NCI-H2227 (cell line): Measurements from ENCODE around the gene PRM2.

ENCODE experiments used
- DNase-seq: peaks from one replicate; lab custom pipeline; 2025; ENCODE audit not compliant: unreplicated experiment; lab: John Stamatoyannopoulos, UW

Gene PRM2

DNA sequence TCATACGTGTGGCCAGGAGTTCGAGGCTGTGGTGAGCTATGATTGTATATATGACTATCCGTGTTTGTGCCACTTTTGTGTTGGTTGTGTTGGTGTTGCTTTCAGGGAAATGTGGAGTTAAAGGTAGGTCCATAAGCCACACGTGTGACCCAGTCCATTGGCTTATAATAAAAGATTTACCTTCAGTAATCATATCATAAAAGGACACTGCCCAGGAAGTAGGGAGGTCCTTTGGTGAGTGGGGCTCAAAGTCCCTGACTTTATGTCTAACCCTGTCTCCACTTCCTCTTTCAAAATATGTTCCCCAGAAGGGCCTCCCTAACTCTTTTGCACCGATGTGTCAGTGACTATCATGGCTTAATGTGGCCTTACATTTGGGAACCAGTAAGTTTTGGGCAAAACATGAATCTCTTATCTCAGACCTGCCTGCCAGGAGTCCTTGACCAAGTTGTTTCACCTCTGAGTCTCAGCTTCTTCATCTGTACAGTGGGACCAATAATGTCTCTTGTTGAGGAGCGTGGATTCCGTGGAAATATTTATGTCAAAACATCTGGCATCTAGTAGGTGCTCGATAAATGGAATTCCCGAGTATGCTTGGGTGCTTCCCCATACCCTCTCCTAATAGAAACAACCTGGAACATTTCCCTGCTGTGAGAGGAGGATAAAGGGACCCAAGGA is 12.0 kb downstream of the PRM2 start:
- DNase-seq = no peak

- no peak for DNase-seq
Observed at GRCh38 chr16:11263737-11264136, 12.5 kb downstream of the PRM2 start.

DNA sequence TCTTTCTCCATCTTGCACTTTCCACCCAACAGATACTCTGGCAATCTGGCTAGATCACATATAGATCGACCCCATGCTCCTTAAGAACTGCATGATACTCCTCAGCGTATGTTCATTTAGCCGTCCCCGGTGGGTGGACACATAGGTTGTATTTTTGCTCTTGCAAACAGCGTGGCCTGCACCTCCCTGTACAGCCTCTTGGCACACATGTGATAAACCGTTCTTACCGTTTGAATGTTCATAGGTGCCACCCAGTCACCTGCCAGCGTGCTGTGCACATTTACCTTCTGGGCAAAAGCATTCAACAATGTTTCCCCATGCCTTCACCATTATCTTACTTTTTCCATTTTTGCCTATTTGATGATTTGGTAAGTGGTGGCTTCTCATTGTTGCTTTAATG is 13.4 kb downstream of the PRM2 start:
- DNase-seq = no peak

- no peak for DNase-seq
Observed at GRCh38 chr16:11260596-11260966, 15.7 kb downstream of the PRM2 start.

DNA sequence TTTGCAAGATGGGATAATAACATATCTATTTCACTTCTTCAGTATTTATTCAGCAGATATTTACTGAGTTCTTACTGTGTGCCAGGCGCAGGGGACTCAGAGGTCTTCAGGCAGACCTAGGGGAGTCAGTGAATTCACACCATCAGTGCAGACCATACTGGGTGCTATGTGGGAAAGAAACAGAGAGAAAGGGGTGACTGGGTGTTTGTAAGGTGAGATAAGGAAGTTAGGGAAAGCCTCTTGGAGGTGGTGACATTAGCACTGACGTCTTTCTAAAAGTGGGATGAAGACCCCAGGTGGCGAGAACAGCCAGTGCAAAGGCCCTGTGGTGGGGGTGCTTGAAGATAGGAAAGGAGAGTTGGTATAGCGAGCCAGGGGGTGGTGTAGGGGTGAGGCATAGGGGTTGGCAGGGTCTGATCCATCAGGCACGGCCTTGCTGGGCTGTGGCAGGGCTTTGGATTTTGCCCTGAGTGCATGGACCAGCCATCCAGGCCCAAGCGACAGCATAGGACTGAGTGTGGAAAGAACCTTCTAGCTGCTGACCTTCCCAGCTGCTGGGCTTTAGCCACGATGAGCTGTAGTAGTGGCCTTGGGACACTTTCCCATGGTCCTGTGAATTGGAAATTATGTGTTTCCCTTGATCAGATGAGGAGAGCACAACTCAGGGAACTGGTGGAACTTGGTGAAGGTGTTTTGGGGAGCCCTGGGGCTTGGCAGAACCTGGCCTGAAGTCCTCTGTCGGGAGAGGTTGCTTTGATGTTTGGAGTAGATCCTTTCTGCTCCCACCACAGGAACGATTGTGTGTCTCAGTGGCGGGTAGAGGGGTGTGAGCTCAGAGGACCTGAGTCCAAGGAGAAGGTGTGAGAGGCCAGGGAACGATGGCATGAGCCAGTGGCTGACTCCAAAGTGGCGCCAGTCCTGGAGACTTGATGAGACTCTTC is 16.4 kb downstream of the PRM2 start:
- no peak for DNase-seq

GRCh38 chr16:11258553-11259492 is 17.5 kb downstream of the PRM2 start:
- DNase-seq = no peak

DNA sequence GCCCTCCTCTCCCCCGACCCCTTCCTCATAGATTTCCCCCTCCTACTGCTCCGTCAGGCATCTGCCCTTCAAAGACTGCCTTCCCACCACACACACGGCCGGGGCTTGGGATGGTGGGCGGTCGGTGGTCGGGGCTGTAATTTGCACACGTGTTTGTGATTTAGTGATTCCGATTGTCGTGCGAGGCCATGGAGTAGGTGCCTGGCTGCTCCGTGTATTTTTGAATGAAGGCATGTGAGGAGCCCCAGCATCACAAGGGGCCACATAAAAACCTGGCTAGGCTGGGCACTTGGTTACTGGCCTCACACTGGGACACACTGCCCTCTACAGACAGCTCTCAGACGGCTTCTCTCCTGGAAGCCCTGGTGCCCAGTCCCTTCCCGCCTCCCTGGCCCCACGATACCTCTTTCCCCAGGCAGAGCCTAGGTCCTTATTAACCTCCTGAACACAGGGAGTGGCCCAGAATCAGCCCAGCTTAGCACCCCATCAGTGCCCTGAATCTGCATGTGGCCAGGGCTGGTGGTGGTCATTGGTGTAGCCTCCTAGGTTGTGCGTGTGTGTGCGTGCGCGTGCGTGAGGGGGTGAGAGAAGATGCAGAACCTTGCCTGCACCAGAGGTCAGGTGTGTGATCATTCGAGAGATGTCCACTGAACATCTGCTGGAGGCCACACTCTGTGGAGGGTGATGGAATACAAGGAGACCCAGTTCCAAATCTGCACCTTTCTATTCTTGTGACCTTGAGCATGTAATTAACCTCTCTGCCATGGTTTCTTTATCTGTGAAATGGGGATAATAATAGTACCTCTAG is 18.9 kb downstream of the PRM2 start:
- DNase-seq = peak; percentile 81

DNA sequence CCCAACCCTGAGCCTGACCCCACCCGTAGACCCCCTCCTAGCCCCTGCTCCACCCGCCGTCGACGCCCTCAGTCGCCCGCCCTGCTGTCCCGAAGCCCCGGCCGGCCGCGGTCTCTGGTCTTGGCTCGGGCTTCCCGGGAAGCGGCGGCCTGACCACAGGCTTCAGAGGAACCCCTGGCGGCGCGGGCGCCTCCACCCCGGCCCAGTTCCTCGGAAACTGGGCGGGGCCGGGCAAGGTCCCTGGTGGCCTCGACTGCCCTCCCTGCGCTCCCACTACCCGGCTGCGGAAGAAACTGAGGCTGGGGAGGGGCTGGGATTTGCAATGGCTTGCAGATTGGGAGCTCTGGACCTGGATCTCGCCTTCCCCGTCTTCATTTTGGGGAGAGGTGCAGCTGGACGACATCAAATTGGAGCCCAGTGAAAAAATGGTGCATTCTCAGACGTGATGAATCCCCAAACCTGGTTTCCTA is 19.6 kb downstream of the PRM2 start:
- DNase-seq = peak; percentile 48

DNA sequence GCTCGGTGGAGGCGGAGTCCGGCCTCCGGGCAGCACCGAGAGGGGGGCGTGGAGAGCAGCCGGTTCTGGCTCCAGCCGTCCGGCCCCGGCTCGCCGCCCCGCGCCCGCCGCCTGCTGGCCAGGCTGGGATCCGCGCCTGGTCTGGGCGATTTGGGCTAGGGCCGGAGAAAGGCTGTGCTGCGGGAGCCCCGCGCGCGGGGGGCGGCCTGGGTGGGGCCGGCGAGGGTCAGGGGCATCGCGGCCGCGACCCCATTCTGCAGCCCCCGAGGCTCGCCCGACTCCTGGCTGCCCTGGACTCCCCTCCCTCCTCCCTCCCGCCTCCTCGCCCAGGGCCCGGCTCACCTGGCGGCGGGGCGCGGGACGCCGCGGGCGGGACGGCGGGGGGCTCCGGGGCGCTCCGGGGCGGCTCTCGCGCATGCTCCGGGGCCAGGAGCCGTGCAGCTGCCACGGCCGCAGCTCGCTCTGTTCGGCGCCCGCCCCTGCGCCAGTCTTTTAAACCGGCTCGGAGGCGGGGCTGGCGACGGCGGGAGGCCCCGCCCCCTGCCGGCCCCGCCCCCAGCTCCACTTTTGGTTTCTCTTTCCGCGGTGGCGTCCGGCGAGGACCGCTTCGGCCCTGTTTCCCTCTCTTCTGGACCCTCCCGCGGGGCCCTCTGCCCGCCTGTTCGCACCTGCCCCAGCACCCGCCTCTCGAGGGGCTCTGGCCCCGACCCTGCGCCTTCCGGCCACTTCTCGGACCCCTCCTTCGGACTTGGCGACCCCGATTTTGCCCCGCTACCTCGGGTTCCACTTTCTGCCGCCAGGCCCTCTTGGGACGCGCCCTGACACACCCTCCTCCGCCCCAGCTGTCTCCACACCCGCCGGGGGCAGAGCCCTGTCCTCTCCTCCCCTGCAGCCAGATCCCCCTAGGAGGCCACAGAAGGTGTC is 20.3 kb downstream of the PRM2 start, which contains the start of gene SOCS1:
Gene SOCS1, minus strand, starts transcription at position 468 of the 924 bp plus-strand sequence. CDS start 726 bp downstream, outside the sequence.
- peak; percentile 91 for DNase-seq

DNA sequence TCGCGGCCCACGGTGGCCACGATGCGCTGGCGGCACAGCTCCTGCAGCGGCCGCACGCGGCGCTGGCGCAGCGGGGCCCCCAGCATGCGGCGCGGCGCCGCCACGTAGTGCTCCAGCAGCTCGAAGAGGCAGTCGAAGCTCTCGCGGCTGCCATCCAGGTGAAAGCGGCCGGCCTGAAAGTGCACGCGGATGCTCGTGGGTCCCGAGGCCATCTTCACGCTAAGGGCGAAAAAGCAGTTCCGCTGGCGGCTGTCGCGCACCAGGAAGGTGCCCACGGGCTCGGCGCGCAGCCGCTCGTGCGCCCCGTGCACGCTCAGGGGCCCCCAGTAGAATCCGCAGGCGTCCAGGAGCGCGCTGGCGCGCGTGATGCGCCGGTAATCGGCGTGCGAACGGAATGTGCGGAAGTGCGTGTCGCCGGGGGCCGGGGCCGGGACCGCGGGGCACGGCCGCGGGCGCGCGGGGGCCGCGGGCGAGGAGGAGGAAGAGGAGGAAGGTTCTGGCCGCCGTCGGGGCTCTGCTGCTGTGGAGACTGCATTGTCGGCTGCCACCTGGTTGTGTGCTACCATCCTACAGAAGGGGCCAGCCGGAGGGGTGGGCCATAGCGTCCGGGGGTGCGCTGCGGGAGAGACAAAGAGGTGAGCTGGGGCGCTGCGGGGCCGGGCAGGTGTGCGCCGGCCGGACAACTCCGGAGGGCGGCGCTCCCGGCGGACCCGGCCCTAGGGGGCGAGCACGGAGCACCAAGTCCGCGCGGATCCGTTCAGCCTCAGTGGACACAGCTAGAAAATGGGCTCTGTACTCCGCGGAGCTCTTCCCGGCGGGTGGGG is 21.2 kb downstream of the PRM2 start:
- DNase-seq = peak; percentile 60

DNA sequence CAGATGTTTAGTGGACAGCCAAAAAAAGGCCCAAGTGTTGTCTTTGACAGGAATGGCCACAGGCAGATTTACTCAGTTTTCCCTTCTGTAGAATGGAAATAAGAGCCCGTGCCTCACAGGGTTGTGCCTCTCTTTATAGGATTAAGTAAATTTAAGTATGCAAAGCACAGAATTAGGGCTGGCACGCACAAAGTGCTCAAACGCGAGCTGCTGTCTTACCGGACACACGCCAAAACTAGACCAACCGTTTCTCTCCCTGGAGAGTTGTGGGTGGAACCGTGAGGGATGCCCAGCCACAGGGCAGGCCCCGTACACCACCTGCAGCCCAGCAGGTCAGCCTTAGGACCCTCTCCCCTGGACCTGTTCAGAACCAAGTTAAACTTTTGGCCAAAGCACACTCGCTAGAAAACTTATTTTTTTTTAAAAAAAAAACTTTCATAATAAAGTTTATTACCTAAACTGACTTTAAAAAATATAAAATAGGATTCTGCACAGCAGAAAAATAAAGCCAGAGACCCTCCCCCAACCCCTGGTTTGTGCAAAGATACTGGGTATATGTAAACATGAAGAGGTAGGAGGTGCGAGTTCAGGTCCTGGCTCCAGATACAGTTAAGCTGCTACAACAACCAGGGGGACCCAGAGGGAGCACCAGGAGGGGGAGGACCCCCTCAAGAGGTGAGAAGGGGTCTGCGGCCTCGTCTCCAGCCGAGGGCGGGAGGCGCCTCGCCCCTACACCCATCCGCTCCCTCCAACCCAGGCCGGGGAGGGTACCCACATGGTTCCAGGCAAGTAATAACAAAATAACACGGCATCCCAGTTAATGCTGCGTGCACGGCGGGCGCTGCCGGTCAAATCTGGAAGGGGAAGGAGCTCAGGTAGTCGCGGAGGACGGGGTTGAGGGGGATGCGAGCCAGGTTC is 22.0 kb downstream of the PRM2 start:
- DNase-seq = no peak

- no peak for DNase-seq
Observed at GRCh38 chr16:11253009-11253994, 23.0 kb downstream of the PRM2 start.

GRCh38 chr16:11252482-11252931 is 23.8 kb downstream of the PRM2 start:
- no peak for DNase-seq

- DNase-seq = peak; percentile 27
Observed at GRCh38 chr16:11251525-11252481, 24.5 kb downstream of the PRM2 start.
